Transverse colon (tissue), 4 donors: ENCODE results near the gene APBB2.
"Not testable (repeated sequence)": the region's sequence is repeated elsewhere in the genome, so short reads cannot be mapped to it uniquely, and the experiment has no call there.

ENCODE experiments used
- EP300 ChIP-seq: sonication (generic); formaldehyde crosslinking; IDR thresholded peaks from one replicate; pipeline ENCODE4 v1.6.1; 2017; ENCODE audit warnings: antibody characterized with exemption, low read depth
- POLR2A ChIP-seq: fragments of 450-650 bp; IDR thresholded peaks from one replicate; pipeline ENCODE4 v1.6.1; 2016; ENCODE audit warnings: antibody characterized with exemption, mild to moderate bottlenecking, moderate library complexity
- POLR2AphosphoS5 ChIP-seq, 3 donors: sonication (generic); formaldehyde crosslinking; IDR thresholded peaks; one replicate each; pipeline ENCODE4 v1.6.1; 2016; ENCODE audit warnings: antibody characterized with exemption in 3 of 3
- TF ChIP-seq, protein P1 (sequence below), 5 experiments: fragments of 200-600 bp in 3 of 5; fragments of 450-650 bp in 2 of 5; sonication (generic) in 3 of 5; IDR thresholded peaks; 1 replicate in 2 of 5; 2 replicates in 3 of 5; pipeline ENCODE4 v1.5.1; 2016 to 2017; ENCODE audit warnings: antibody characterized with exemption in 5 of 5, inconsistent platforms in 3 of 5, mild to moderate bottlenecking in 2 of 5, moderate library complexity in 1 of 5

DNA sequence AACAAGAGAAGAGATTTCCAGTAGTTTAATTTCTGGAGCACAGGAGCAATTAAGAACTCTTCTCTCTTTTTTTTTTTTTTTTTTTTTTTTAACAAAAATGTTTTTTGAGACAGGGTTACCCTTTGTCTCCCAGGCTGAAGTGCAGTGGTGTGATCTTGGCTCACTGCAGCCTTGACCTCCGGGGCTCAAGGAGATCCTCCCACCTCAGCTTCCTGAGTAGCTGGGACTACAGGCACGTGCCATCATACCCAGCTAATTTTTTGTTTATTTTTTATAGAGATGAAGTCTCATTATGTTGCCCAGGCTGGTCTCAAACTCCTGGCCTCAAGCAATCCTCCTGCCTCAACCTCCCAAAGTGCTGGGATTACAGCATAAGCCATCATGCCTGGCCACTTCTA lies 221.0 kb downstream of the APBB2 start:
- TF ChIP-seq, protein P1, sequence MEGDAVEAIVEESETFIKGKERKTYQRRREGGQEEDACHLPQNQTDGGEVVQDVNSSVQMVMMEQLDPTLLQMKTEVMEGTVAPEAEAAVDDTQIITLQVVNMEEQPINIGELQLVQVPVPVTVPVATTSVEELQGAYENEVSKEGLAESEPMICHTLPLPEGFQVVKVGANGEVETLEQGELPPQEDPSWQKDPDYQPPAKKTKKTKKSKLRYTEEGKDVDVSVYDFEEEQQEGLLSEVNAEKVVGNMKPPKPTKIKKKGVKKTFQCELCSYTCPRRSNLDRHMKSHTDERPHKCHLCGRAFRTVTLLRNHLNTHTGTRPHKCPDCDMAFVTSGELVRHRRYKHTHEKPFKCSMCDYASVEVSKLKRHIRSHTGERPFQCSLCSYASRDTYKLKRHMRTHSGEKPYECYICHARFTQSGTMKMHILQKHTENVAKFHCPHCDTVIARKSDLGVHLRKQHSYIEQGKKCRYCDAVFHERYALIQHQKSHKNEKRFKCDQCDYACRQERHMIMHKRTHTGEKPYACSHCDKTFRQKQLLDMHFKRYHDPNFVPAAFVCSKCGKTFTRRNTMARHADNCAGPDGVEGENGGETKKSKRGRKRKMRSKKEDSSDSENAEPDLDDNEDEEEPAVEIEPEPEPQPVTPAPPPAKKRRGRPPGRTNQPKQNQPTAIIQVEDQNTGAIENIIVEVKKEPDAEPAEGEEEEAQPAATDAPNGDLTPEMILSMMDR (IDR thresholded peaks at IDR 0.05), result not testable (repeated sequence)
- not testable (repeated sequence) for TF ChIP-seq POLR2A; EP300; POLR2AphosphoS5 (IDR thresholded peaks at IDR 0.05)
